PC-3 (cell line): ENCODE measurements around the gene BEND7. TPM values are rescaled to one million over a fixed set of nuclear protein-coding genes. Genes with fewer than 3 reads are reported as not detected.

Source experiments
- ATAC-seq: fragments of 200-7000 bp; cut with Tn5 transposase; 2 replicates; pipeline ENCODE4 v1.9.1; 2020; ENCODE audit warnings: mild to moderate bottlenecking, moderate library complexity
- BruUV-seq: library from RNA; stranded (reverse); fragments of 400-500 nt; replicated peaks from 2 replicates; lab custom pipeline; 2021; lab: Mats Ljungman, UMichigan
- CTCF ChIA-PET: fragments of 300-600 bp; sonication (Branson Sonifier 250); formaldehyde crosslinking; loops from one replicate; lab custom pipeline; 2022; ENCODE audit warnings: antibody characterized with exemption; lab: Charles Lee
- POLR2A ChIA-PET: fragments of 300-600 bp; sonication (Branson Sonifier 250); formaldehyde crosslinking; loops from one replicate; lab custom pipeline; 2022; ENCODE audit warnings: antibody characterized with exemption; ENCODE audit not compliant: unreplicated experiment; lab: Charles Lee
- DNase-seq: peaks from one replicate; pipeline ENCODE4 v3.0.0-alpha.2; 2015
- H2AFZ ChIP-seq: fragments of 300-600 bp; sonication (generic); 2 replicates; pipeline ENCODE4 v1.6.0; 2016; ENCODE audit warnings: antibody characterized with exemption, low read length
- H3F3A ChIP-seq: fragments of 300-600 bp; sonication (generic); one replicate; pipeline ENCODE4 v1.6.0; 2017; ENCODE audit warnings: antibody characterized with exemption, low read length, control low read depth, mild to moderate bottlenecking; ENCODE audit not compliant: unreplicated experiment
- H3K27ac ChIP-seq: fragments of 300-600 bp; sonication (generic); 2 replicates; pipeline ENCODE4 v1.5.1; 2016; ENCODE audit warnings: mild to moderate bottlenecking, low read length
- H3K27me3 ChIP-seq: fragments of 300-600 bp; sonication (generic); 2 replicates; pipeline ENCODE4 v1.6.1; 2016; ENCODE audit warnings: low read length, mixed read lengths
- H3K36me3 ChIP-seq: fragments of 300-600 bp; sonication (generic); 2 replicates; pipeline ENCODE4 v1.6.1; 2016; ENCODE audit warnings: low read depth, mixed run types, low read length, mixed read lengths
- H3K4me1 ChIP-seq: fragments of 300-600 bp; sonication (generic); 2 replicates; pipeline ENCODE4 v1.5.1; 2016; ENCODE audit warnings: low read length; ENCODE audit not compliant: insufficient read depth
- H3K4me2 ChIP-seq: fragments of 300-600 bp; sonication (generic); 2 replicates; pipeline ENCODE4 v1.6.0; 2016; ENCODE audit warnings: low read length
- H3K4me3 ChIP-seq: fragments of 300-600 bp; sonication (generic); 2 replicates; pipeline ENCODE4 v1.5.1; 2016; ENCODE audit warnings: mild to moderate bottlenecking, low read length, mixed read lengths
- H3K79me2 ChIP-seq: fragments of 300-600 bp; sonication (generic); 2 replicates; pipeline ENCODE4 v1.6.1; 2017; ENCODE audit warnings: low read length, mixed read lengths
- H3K9ac ChIP-seq: fragments of 300-600 bp; sonication (generic); 2 replicates; pipeline ENCODE4 v1.6.0; 2016; ENCODE audit warnings: mild to moderate bottlenecking, low read length
- H3K9me2 ChIP-seq: fragments of 300-600 bp; sonication (generic); replicated peaks from 2 replicates; pipeline ENCODE4 v1.6.1; 2016; ENCODE audit warnings: mixed run types, low read length, mixed read lengths
- H3K9me3 ChIP-seq: fragments of 300-600 bp; sonication (generic); 2 replicates; pipeline ENCODE4 v1.6.1; 2016; ENCODE audit warnings: low read length, mixed read lengths
- H4K20me1 ChIP-seq: fragments of 300-600 bp; sonication (generic); 2 replicates; pipeline ENCODE4 v1.6.1; 2016; ENCODE audit warnings: low read length, mixed read lengths
- EZH2 ChIP-seq: fragments of 300-600 bp; sonication (generic); IDR thresholded peaks from one replicate; pipeline ENCODE4 v1.6.1; 2017; ENCODE audit warnings: antibody characterized with exemption, mild to moderate bottlenecking, low read length; ENCODE audit not compliant: unreplicated experiment
- EZH2phosphoT487 ChIP-seq: fragments of 300-600 bp; sonication (generic); IDR thresholded peaks from 2 replicates; pipeline ENCODE4 v1.6.1; 2018; ENCODE audit warnings: mild to moderate bottlenecking, antibody characterized with exemption, low read length, borderline replicate concordance
- intact Hi-C: fragments of 100-400 bp; cut with micrococcal nuclease; formaldehyde crosslinking; loops from 2 replicates; pipeline ENCODE4 v1.9.0; 2023
- total RNA-seq: library from RNA; depleted of rRNA; stranded (reverse); fragments of >200 nt; gene quantifications from 2 replicates; pipeline ENCODE4 v1.2.3, GENCODE V29; 2014
- TF ChIP-seq, protein P1 (sequence below): fragments of 300-600 bp; sonication (generic); conservative IDR thresholded peaks from 2 replicates; pipeline ENCODE4 v1.5.1; 2017; ENCODE audit warnings: antibody characterized with exemption, low read depth, mild to moderate bottlenecking, low read length

BEND7 gene
- total RNA-seq, 1 experiment from 2014 or later: 2.6 TPM

DNA sequence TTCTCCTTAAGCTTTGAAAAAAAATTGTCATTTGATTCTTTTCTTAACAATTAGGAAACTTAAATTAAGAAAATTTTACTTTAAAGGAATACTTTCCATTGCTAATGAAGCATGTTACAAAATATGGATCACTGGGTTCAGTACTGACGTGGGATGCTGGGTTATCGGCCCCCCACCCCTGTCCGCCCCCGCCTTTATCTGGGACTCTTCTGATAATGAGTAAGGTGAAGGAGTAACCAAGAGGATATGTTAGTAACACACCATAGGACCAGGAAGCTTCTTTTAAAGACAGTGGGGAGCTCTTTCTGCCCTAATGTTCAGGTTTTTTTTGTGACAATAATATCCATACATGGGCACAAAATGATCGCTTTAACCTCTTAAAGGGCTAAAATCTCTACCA is 29.7 kb downstream of the BEND7 start:
- Histone ChIP-seq H3K9me3 (no peaks in the 10 kb centered on the region), H3K27ac (no peak overlapping the region), H2AFZ (no peak overlapping the region), H3K4me2 (no peak overlapping the region), H3F3A (no peaks in the 10 kb centered on the region), H3K9me2 (no peaks in the 10 kb centered on the region), H3K9ac (no peak overlapping the region), H3K36me3 (no peaks in the 10 kb centered on the region), H3K4me3 (no peak overlapping the region), H3K79me2 (no peaks in the 10 kb centered on the region), H4K20me1 (no peaks in the 10 kb centered on the region), H3K27me3 (no peaks in the 10 kb centered on the region), H3K4me1 (no peaks in the 10 kb centered on the region)
- DNase-seq: no peak
- no peak for ATAC-seq
- CTCF ChIA-PET: no interaction called here
- TF ChIP-seq, protein P1, sequence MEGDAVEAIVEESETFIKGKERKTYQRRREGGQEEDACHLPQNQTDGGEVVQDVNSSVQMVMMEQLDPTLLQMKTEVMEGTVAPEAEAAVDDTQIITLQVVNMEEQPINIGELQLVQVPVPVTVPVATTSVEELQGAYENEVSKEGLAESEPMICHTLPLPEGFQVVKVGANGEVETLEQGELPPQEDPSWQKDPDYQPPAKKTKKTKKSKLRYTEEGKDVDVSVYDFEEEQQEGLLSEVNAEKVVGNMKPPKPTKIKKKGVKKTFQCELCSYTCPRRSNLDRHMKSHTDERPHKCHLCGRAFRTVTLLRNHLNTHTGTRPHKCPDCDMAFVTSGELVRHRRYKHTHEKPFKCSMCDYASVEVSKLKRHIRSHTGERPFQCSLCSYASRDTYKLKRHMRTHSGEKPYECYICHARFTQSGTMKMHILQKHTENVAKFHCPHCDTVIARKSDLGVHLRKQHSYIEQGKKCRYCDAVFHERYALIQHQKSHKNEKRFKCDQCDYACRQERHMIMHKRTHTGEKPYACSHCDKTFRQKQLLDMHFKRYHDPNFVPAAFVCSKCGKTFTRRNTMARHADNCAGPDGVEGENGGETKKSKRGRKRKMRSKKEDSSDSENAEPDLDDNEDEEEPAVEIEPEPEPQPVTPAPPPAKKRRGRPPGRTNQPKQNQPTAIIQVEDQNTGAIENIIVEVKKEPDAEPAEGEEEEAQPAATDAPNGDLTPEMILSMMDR: no peak
- no peak for TF ChIP-seq EZH2
- no peak for TF ChIP-seq EZH2phosphoT487
- intact Hi-C loops: no loop called here
- no TSS peak for BruUV-seq
- POLR2A ChIA-PET: no interaction called here

DNA sequence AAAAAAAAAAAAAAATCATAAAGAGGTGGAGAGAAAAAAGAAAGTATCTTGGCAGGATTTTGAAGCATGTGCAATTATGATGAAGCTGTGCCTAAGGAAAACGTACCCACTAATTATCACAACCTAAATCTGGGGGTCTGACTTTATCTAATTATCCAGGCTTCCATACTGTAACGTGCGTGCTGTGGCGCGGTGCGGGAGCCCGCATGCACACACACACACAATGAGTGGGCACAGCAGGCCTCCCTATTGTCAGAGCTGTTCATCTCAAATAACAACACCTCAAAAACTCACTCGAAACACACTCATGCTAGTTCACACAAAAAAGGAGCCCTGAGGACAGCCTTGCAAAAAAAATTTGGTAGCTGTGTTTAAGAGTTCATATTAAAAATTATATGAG is 31.9 kb downstream of the BEND7 start:
- no peaks in the 10 kb centered on the region for H3K4me1 ChIP-seq
- no peak for ATAC-seq
- no peaks in the 10 kb centered on the region for H3K9me3 ChIP-seq
- H3K79me2 ChIP-seq: no peaks in the 10 kb centered on the region
- POLR2A ChIA-PET: no interaction called here
- H3K9ac ChIP-seq: no peak overlapping the region
- H3F3A ChIP-seq: no peaks in the 10 kb centered on the region
- no peak overlapping the region for H3K4me2 ChIP-seq
- no peaks in the 10 kb centered on the region for H3K9me2 ChIP-seq
- no peak overlapping the region for H2AFZ ChIP-seq
- TF ChIP-seq EZH2 (no peak), EZH2phosphoT487 (no peak)
- TF ChIP-seq, protein P1: no peak
- no peak overlapping the region for H3K27ac ChIP-seq
- no peaks in the 10 kb centered on the region for H3K27me3 ChIP-seq
- BruUV-seq: no TSS peak
- CTCF ChIA-PET: no interaction called here
- intact Hi-C loops: no loop called here
- no peaks in the 10 kb centered on the region for H4K20me1 ChIP-seq
- no peak for DNase-seq
- no peak overlapping the region for H3K4me3 ChIP-seq
- no peaks in the 10 kb centered on the region for H3K36me3 ChIP-seq

DNA sequence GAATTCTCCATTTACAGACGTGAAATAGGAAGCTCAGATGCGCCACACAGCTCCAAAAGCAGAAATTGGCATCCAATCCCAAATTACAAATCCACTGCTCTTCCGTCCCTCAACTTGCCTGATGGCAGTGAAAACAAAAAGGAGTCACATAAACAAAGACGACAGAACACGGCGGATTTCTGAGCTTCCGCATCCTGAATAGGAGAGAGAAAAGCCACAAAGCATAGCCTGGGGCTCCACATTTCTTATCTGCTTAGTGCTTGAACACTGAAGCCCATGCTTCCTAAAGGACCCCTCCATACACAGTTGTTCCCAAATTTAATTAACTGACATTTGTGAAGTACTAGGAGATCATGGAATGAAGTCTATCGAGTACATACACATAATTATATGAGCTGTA is 32.6 kb downstream of the BEND7 start:
- Histone ChIP-seq H4K20me1 (no peaks in the 10 kb centered on the region), H3K4me1 (no peaks in the 10 kb centered on the region), H3F3A (no peaks in the 10 kb centered on the region), H2AFZ (no peak overlapping the region), H3K9me3 (no peaks in the 10 kb centered on the region), H3K79me2 (no peaks in the 10 kb centered on the region), H3K27ac (no peak overlapping the region), H3K4me3 (no peak overlapping the region), H3K9me2 (no peaks in the 10 kb centered on the region), H3K4me2 (no peak overlapping the region), H3K27me3 (no peaks in the 10 kb centered on the region), H3K9ac (no peak overlapping the region), H3K36me3 (no peaks in the 10 kb centered on the region)
- ATAC-seq (no peak), DNase-seq (no peak)
- ChIA-PET POLR2A (no interaction called here), CTCF (interaction anchor here (0.6 kb wide), 1 partner anchor 57 kb away, joined by 4 read pairs; no protein-coding TSS in a partner anchor)
- BruUV-seq: no TSS peak
- intact Hi-C loops: no loop called here
- no peak for TF ChIP-seq EZH2phosphoT487
- TF ChIP-seq, protein P1: no peak
- no peak for TF ChIP-seq EZH2
